GM10248 (cell line): Measurements from ENCODE around the gene PTX4.

Experiments
- CTCF ChIA-PET: fragments of 300-600 bp; sonication (Branson Sonifier 250); formaldehyde crosslinking; extraction: SDS; loops from one replicate; lab custom pipeline; 2021; ENCODE audit warnings: antibody characterized with exemption; lab: Yijun Ruan, JAX
- POLR2A ChIA-PET: fragments of 350-650 bp; sonication (Branson Sonifier 250); formaldehyde crosslinking; extraction: SDS; loops from one replicate; lab custom pipeline; 2020; ENCODE audit warnings: antibody characterized with exemption; lab: Yijun Ruan, JAX
- DNase-seq: peaks from one replicate; pipeline ENCODE4 v3.0.0; 2012; ENCODE audit errors: extremely low spot score
- CTCF ChIP-seq: IDR thresholded peaks from 2 replicates; pipeline ENCODE4 v1.5.1; 2012; ENCODE audit warnings: mild to moderate bottlenecking, low read depth; ENCODE audit errors: extremely low read depth, missing control alignments, control extremely low read depth

PTX4 gene

GRCh38 chr16:1474796-1475551 is 13.8 kb downstream of the PTX4 start, which contains the start of gene CLCN7:
CLCN7 (minus strand) TSS chr16:1475028; CDS start chr16:1474974, 54 bp downstream.
- ChIA-PET CTCF (no interaction called here), POLR2A (no interaction called here)
- DNase-seq = peak; percentile 98
- TF ChIP-seq CTCF = no peak

- DNase-seq = no peak
- CTCF ChIA-PET = no interaction called here
- POLR2A ChIA-PET = no interaction called here
- TF ChIP-seq CTCF = no peak
Measured at GRCh38 chr16:1474082-1474795, 14.5 kb downstream of the PTX4 start.

GRCh38 chr16:1472974-1473373 is 15.8 kb downstream of the PTX4 start:
- ChIA-PET CTCF (no interaction called here), POLR2A (interaction anchor here (0.7 kb wide), 1 partner anchor 304 kb away, joined by 4 read pairs; no protein-coding TSS in a partner anchor)
- no peak for DNase-seq
- TF ChIP-seq CTCF = no peak

- TF ChIP-seq CTCF = no peak
- ChIA-PET POLR2A (interaction anchor here (1.2 kb wide), 1 partner anchor 51 kb away, joined by 4 read pairs; the partner anchor contains the start of gene UQCC4), CTCF (interaction anchor here (1.0 kb wide), 1 partner anchor 13 kb away, joined by 3 read pairs; no protein-coding TSS in a partner anchor)
- no peak for DNase-seq
Measured at GRCh38 chr16:1471569-1472194, 17.1 kb downstream of the PTX4 start.

- no peak for TF ChIP-seq CTCF
- POLR2A ChIA-PET = interaction anchor here (1.2 kb wide), 1 partner anchor 50 kb away, joined by 4 read pairs; the partner anchor contains the start of gene UQCC4
- CTCF ChIA-PET = interaction anchor here (1.0 kb wide), 1 partner anchor 12 kb away, joined by 3 read pairs; no protein-coding TSS in a partner anchor
- DNase-seq = no peak
Measured at GRCh38 chr16:1470481-1471251, 18.1 kb downstream of the PTX4 start.
